Gastrocnemius medialis (tissue), 4 donors: Measurements from ENCODE around the gene MOG. TPM values are rescaled to one million over a fixed set of nuclear protein-coding genes. Genes with fewer than 3 reads are reported as not detected.

ENCODE experiments used
- ATAC-seq, 2 donors: fragments of 150-250 bp; one replicate each; pipeline ENCODE4 v1.9.1; 2016
- DNase-seq, 2 donors: peaks; one replicate each; pipeline ENCODE4 v3.0.0-alpha.2; 2019
- H3K27ac ChIP-seq, 4 donors: fragments of 200-600 bp; sonication (generic); 1 replicate in 1 of 4; 2 replicates in 3 of 4; pipeline ENCODE4 v1.5.1; 2016 to 2018; ENCODE audit warnings: mild to moderate bottlenecking in 2 of 4, moderate library complexity in 1 of 4
- H3K27me3 ChIP-seq, 3 donors: fragments of 200-600 bp; sonication (generic) in 2 of 3; 1 replicate in 1 of 3; 2 replicates in 2 of 3; pipeline versions ENCODE4 v1.5.1 to v1.6.0; 2016 to 2019; ENCODE audit warnings: mild to moderate bottlenecking in 1 of 3, moderate library complexity in 1 of 3
- H3K36me3 ChIP-seq, 2 donors: fragments of 200-600 bp; sonication (generic) in 1 of 2; one replicate each; pipeline ENCODE4 v1.5.1; 2017 to 2018
- H3K4me1 ChIP-seq, 2 donors: fragments of 200-600 bp; sonication (generic) in 1 of 2; one replicate each; pipeline ENCODE4 v1.5.1; 2016 to 2017; ENCODE audit warnings: mild to moderate bottlenecking in 2 of 2
- H3K4me3 ChIP-seq, 4 donors: fragments of 200-600 bp; sonication (generic) in 3 of 4; 1 replicate in 1 of 4; 2 replicates in 3 of 4; pipeline ENCODE4 v1.5.1; 2016 to 2019; ENCODE audit warnings: mild to moderate bottlenecking in 2 of 4
- H3K9me3 ChIP-seq, 3 donors: fragments of 200-600 bp; sonication (generic) in 2 of 3; 1 replicate in 1 of 3; 2 replicates in 2 of 3; pipeline ENCODE4 v1.5.1; 2016 to 2019
- CTCF ChIP-seq, 5 experiments: fragments of 450-650 bp in 3 of 5; fragments of 200-600 bp in 2 of 5; sonication (generic) in 2 of 5; IDR thresholded peaks in 4 of 5; conservative IDR thresholded peaks in 1 of 5; 1 replicate in 4 of 5; 2 replicates in 1 of 5; pipeline ENCODE4 v1.5.1; 2016 to 2019; ENCODE audit warnings: antibody characterized with exemption in 5 of 5, mild to moderate bottlenecking in 3 of 5, moderate library complexity in 3 of 5
- POLR2A ChIP-seq, 2 donors: fragments of 450-650 bp; IDR thresholded peaks; one replicate each; pipeline ENCODE4 v1.6.1; 2017; ENCODE audit warnings: antibody characterized with exemption in 2 of 2, mild to moderate bottlenecking in 2 of 2, moderate library complexity in 2 of 2
- in situ Hi-C, 4 donors: fragments of 200-750 bp; cut with MboI; loops; one replicate each; pipeline versions ENCODE4 v1.15.0 to v1.8.0; 2017; ENCODE audit warnings: low sequenced_read_pairs in 4 of 4
- intact Hi-C: fragments of 100-400 bp; cut with DNase I; formaldehyde crosslinking; loops from one replicate; pipeline ENCODE4 v1.15.1; 2023; ENCODE audit warnings: low total_unique reads
- total RNA-seq, 4 donors: library from RNA; depleted of rRNA; stranded (reverse); fragments of >200 nt; gene quantifications; one replicate each; pipeline versions ENCODE4 v1.1.0 to v1.2.3, GENCODE V29; 2016

Gene MOG
- total RNA-seq, 4 donors from 2014 or later = not detected

DNA sequence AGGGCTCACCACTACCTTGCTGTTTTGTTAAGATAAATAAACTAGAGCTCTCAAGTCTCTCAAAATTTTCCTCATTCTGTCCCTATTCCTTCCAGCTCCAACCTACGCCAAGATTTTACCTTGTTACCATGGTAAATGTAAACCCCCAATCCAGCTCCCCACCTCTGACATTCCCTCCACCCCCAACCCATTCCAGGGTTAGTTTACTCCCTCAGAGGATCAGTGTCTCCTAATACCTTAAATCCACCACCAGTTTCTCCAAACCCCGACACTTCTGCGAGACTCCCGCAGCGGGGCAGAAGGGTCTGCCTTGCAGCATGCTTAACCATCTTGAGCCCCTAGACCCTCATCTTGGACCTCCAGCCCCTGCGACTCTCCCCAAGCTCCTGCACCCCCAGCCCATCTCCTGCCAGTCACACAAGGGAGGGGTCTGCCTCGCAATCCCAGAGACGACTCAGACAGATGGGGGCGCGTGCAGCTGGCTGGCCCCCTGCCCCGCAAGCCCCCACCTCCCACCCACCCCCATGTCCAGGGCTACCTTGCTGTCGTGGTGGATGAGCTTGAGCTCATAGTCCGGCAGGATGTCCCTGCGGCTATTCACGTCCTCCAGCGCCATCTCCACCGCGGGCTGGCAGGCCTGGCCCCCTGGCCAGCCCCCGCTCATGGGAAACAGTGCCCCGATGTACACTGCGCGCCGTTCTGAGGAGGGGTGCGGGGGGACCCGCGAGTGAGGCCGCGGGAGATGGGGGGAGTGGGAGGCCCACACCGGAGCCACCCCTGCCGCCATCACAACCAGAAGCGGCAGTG is 29.7 kb upstream of the MOG start:
- H3K36me3 ChIP-seq = no peaks in the 10 kb centered on the region
- in situ Hi-C loops = no loop called here
- H3K27me3 ChIP-seq = peaks cover 34 to 47% (median 45%) of the 10 kb centered on the region in 3 donors
- intact Hi-C loops = no loop called here
- H3K4me3 ChIP-seq = peak overlapping the region; percentile 36 to 62 (median 54)
- peaks cover 4 to 22% of the 10 kb centered on the region in 2 donors for H3K4me1 ChIP-seq
- no peak for DNase-seq
- ATAC-seq = no peak
- H3K27ac ChIP-seq = peak overlapping the region; percentile 37 to 69 (median 54)
- TF ChIP-seq CTCF (IDR thresholded peaks at IDR 0.05 in 4 of 5, conservative IDR thresholded peaks at IDR 0.05 in 1 of 5) (no peak), POLR2A (IDR thresholded peaks at IDR 0.05) (no peak)
- no peaks in the 10 kb centered on the region for H3K9me3 ChIP-seq

DNA sequence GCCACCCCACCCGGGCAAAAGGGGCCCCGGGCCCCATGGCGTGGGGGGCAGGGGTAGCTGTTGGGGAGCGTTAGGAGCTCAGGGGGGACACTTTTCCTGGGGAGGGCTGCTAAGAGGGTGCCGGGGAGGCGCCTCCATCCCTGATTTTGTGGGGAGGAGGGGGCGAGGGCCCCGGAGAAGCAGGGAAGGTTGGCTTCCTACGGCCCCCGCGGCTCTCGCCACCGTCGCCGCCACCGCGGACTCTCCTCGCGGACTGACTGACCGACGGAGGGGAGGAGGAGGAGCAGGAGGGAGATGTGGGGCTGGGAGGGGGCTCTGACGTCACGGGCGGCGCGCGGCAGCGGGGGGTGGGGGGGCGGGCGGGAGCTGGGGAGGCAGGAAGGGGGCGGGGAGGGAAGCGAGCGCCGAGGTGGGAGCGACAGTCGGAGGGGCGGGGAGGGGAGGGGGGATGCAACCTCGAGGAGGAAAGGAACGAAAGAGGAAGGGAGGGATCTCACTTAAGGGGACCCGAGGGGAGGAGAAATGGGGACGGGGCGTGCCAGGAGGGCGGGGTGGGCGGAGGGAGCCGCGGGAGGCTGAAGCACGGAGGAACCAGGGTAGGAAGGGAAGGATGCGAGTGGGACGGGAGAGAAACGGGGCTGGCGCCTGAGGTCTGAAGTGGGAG is 29.0 kb upstream of the MOG start:
- Histone ChIP-seq H3K4me3 (peak overlapping the region; percentile 36 to 62 (median 54)), H3K4me1 (peaks cover 4 to 22% of the 10 kb centered on the region in 2 donors), H3K36me3 (no peaks in the 10 kb centered on the region), H3K9me3 (no peaks in the 10 kb centered on the region), H3K27ac (peak overlapping the region; percentile 54 to 69 (median 62)), H3K27me3 (peaks cover 41 to 51% (median 44%) of the 10 kb centered on the region in 3 donors)
- TF ChIP-seq POLR2A (IDR thresholded peaks at IDR 0.05) (peak; percentile 49 to 65), CTCF (IDR thresholded peaks at IDR 0.05 in 4 of 5, conservative IDR thresholded peaks at IDR 0.05 in 1 of 5) (no peak)
- in situ Hi-C loops (no loop called here), intact Hi-C loops (no loop called here)
- DNase-seq (peak; percentile 23 to 32), ATAC-seq (peak; percentile 27 to 46)

DNA sequence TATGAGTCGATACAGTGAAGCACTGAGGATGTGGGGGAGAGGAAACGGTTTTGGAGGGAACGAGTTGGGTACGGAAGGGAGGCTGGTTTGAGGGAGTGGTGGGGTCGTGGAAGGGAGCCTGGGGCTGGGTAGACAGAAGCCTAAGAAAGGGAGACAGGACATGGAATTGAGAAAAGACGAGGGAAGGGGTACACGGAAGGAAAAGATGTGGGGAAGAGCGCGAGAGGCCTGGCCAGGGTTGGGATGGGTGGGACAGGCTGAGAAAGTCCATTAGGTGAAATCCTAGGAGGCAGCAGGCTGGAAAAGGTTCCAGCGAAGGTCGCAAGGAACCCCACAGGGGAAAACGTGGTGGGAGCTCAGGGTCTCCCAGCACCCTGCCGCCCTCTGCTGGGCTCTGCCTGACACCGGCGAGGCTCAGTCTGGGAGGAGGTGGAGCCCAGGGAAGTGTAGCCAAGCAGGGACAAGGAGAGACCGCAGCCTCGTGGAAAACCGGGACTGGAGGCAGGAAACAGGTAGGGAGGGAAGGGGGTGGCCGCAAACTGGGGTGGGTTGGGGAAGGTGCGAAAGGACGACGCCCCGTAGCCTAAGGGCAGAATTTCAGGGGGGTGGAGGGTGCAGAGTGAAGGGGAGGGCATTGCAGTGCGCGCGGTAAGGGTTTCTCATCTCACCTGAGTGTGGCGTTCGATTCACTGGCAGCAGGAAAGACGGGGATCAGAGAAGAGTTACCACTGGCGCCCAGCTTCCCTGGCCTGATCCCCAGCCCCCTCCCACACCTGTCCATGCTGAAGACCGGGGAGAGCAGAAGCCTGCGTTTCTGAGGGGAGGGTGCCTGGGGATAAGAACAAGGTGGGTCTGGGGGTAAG is 28.2 kb upstream of the MOG start:
- in situ Hi-C loops = no loop called here
- intact Hi-C loops = no loop called here
- Histone ChIP-seq H3K9me3 (no peaks in the 10 kb centered on the region), H3K4me3 (peak overlapping the region; percentile 36 to 62 (median 54)), H3K36me3 (no peaks in the 10 kb centered on the region), H3K4me1 (peaks cover 4 to 22% of the 10 kb centered on the region in 2 donors), H3K27ac (peak overlapping the region; percentile 54 to 69 (median 62)), H3K27me3 (peaks cover 46 to 53% (median 47%) of the 10 kb centered on the region in 3 donors)
- ATAC-seq (peak in 1 of 2 donors; percentile 50), DNase-seq (peak; percentile 28 to 33)
- peak in 2 of 5 experiments; percentile 44 to 61 for TF ChIP-seq CTCF (IDR thresholded peaks at IDR 0.05 in 4 of 5, conservative IDR thresholded peaks at IDR 0.05 in 1 of 5)
- no peak for TF ChIP-seq POLR2A (IDR thresholded peaks at IDR 0.05)

DNA sequence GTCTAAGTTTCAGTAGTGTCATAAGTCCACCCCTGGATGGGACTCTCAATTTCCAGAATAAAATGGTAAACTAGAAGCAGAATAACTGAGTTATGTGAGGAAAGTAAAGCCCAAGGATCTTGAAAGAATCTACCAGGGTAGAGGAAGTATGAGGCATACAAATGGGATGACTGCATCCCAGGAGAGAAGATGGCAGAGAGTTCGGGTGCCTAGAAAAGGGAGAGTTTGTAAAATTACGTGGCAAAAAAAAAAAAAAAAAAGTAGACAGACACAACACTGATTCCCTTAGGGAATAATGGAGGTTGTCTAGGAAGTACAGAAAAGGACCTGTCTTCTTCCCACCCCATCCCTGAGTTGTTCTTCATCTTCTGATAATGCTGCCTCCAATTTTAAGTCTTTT is 27.3 kb upstream of the MOG start:
- Histone ChIP-seq H3K9me3 (no peaks in the 10 kb centered on the region), H3K4me1 (peaks cover 4 to 22% of the 10 kb centered on the region in 2 donors), H3K27me3 (peaks cover 46 to 59% (median 47%) of the 10 kb centered on the region in 3 donors), H3K4me3 (no peak overlapping the region), H3K27ac (no peak overlapping the region), H3K36me3 (no peaks in the 10 kb centered on the region)
- DNase-seq (no peak), ATAC-seq (no peak)
- in situ Hi-C loops (no loop called here), intact Hi-C loops (no loop called here)
- TF ChIP-seq POLR2A (IDR thresholded peaks at IDR 0.05) (no peak), CTCF (IDR thresholded peaks at IDR 0.05 in 4 of 5, conservative IDR thresholded peaks at IDR 0.05 in 1 of 5) (no peak)
